BLaER1 (cell line): ENCODE measurements around the gene OR1E2.
"Not testable (repeated sequence)": the region's sequence is repeated elsewhere in the genome, so short reads cannot be mapped to it uniquely, and the experiment has no call there.

Source experiments
- H3K27ac ChIP-seq: shearing (Covaris generic); formaldehyde crosslinking; 2 replicates; pipeline ENCODE4 v1.8.1; 2022
- H3K27me3 ChIP-seq: shearing (Covaris generic); formaldehyde crosslinking; 2 replicates; pipeline ENCODE4 v1.8.1; 2022
- H3K36me3 ChIP-seq: shearing (Covaris generic); formaldehyde crosslinking; 2 replicates; pipeline ENCODE4 v1.8.1; 2022
- H3K4me1 ChIP-seq: shearing (Covaris generic); formaldehyde crosslinking; 2 replicates; pipeline ENCODE4 v1.8.1; 2022
- H3K4me2 ChIP-seq: shearing (Covaris generic); formaldehyde crosslinking; 2 replicates; pipeline ENCODE4 v1.8.1; 2022
- H3K4me3 ChIP-seq: shearing (Covaris generic); formaldehyde crosslinking; 2 replicates; pipeline ENCODE4 v1.8.1; 2022
- H3K9ac ChIP-seq: shearing (Covaris generic); formaldehyde crosslinking; 2 replicates; pipeline ENCODE4 v1.8.1; 2022
- H3K9me3 ChIP-seq: shearing (Covaris generic); formaldehyde crosslinking; 2 replicates; pipeline ENCODE4 v1.8.1; 2022
- H4K20me1 ChIP-seq: shearing (Covaris generic); formaldehyde crosslinking; 2 replicates; pipeline ENCODE4 v1.8.1; 2022
- Cebpa-rat ChIP-seq: shearing (Covaris generic); IDR thresholded peaks from 2 replicates; pipeline ENCODE4 v1.8.1; 2022

OR1E2 gene, protein sequence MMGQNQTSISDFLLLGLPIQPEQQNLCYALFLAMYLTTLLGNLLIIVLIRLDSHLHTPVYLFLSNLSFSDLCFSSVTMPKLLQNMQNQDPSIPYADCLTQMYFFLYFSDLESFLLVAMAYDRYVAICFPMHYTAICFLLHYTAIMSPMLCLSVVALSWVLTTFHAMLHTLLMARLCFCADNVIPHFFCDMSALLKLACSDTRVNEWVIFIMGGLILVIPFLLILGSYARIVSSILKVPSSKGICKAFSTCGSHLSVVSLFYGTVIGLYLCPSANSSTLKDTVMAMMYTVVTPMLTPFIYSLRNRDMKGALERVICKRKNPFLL

DNA sequence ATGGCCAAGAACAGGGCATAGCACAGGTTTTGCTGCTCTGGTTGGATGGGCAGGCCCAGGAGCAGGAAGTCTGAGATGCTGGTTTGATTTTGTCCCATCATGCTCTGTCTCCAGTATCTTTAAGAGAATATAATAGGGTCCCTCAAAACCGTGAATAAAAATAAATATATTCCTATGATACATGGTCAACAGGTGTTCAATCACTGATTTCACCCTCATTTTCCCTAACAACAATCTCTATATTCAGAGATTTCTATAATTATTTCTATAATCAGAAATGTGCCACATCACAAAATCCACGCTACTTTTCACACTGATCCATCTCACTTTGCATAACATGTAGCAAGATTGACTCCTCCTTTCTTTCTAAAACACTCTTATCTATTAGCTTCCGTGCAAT is at the start of gene OR1E2:
TSS of gene OR1E2 (minus strand) at position 101 of the 400 bp plus-strand sequence. CDS start at position 101, 0 bp downstream.
- no peak within 1 kb of the TSS for H3K9ac ChIP-seq
- no peak within 1 kb of the TSS for H3K27ac ChIP-seq
- H3K9me3 ChIP-seq = no peaks in the 10 kb centered on the region

DNA sequence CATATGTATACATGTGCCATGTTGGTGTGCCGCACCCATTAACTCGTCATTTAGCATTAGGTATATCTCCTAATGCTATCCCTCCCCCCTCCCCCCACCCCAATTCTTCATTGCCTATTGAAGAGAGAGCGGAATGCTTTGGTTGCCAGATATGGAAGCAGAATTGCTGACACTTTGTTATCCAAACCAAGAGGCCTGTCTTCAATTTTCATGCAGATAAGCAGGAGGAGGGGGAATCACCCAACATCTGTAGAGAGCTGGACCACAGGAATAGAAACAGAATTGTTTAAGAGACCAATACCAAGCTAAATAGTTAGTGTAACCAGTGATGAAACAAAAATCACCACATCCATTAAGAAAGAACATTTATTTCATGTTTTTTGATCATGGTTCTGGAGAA is 49.2 kb upstream of the OR1E2 start:
- no peak overlapping the region for H3K4me3 ChIP-seq
- H3K9ac ChIP-seq = no peak overlapping the region
- no peaks in the 10 kb centered on the region for H3K4me1 ChIP-seq
- H3K36me3 ChIP-seq = no peaks in the 10 kb centered on the region
- no peak for TF ChIP-seq Cebpa-rat
- no peak overlapping the region for H3K27ac ChIP-seq
- no peaks in the 10 kb centered on the region for H3K9me3 ChIP-seq
- no peak overlapping the region for H3K4me2 ChIP-seq
- no peaks in the 10 kb centered on the region for H3K27me3 ChIP-seq
- no peaks in the 10 kb centered on the region for H4K20me1 ChIP-seq

More for the DNA sequence above, at the start of gene OR1E2:
- H3K4me1 ChIP-seq = no peaks in the 10 kb centered on the region
- no peaks in the 10 kb centered on the region for H3K36me3 ChIP-seq
- no peaks in the 10 kb centered on the region for H3K27me3 ChIP-seq
- H4K20me1 ChIP-seq = no peaks in the 10 kb centered on the region
- TF ChIP-seq Cebpa-rat = no peak
- H3K4me2 ChIP-seq = no peak within 1 kb of the TSS
- no peak within 1 kb of the TSS for H3K4me3 ChIP-seq

DNA sequence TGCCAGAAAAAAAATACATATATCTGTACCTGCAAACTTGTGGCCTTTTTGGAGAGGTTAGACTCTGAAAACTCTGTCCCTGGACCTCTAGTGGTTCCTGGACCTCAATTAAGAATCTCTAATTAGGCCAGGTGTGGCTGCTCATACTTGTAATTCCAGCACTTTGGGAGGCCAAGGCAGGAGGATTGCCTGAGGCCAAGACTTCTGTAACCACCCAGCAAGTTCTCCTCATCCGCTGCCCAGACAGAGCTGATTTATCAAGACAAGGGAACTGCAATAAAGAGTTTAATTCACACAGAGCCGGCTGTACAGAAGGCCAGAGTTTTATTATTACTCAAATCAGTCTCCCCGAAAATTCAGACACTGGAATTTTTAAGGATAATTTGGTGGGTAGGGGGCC is 46.3 kb upstream of the OR1E2 start:
- no peaks in the 10 kb centered on the region for H3K9me3 ChIP-seq
- no peak overlapping the region for H3K4me3 ChIP-seq
- no peaks in the 10 kb centered on the region for H3K4me1 ChIP-seq
- no peak overlapping the region for H3K9ac ChIP-seq
- H3K27me3 ChIP-seq = no peaks in the 10 kb centered on the region
- no peak for TF ChIP-seq Cebpa-rat
- no peaks in the 10 kb centered on the region for H4K20me1 ChIP-seq
- no peaks in the 10 kb centered on the region for H3K36me3 ChIP-seq
- H3K4me2 ChIP-seq = no peak overlapping the region
- no peak overlapping the region for H3K27ac ChIP-seq

DNA sequence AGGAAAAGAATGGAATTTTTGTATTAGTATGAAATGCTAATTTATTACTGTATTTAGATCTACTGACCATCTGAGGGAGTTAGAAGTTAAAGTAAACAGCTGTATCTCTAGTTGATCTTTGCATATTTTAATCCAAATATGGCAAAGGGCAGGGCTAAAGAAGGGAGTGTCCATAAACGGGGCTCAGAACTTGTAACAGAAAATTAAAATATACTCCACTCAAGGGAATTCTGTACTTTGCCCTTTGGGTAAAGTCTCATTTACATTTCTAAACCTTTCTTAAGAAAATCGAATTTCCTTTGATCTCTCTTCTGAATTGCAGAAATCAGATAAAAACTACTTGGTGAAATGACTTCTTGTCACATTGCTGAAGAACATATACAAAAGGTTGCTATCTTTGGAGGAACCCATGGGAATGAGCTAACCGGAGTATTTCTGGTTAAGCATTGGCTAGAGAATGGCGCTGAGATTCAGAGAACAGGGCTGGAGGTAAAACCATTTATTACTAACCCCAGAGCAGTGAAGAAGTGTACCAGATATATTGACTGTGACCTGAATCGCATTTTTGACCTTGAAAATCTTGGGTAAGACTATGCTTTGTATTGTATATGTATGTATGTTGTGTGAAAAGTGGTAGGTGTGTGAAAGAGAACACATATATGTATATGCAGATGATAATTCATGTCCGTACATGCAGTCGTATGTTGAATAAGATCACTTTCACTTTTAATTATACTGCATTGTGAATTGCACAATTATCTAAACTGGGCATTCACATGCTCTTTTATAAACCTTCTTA is 42.4 kb upstream of the OR1E2 start, which contains the start of gene ASPA:
TSS of gene ASPA (plus strand) at position 186 of the 799 bp plus-strand sequence. CDS start at position 349, 163 bp downstream.
- Histone ChIP-seq H3K27me3 (no peaks in the 10 kb centered on the region), H3K9ac (no peak within 1 kb of the TSS), H3K9me3 (no peaks in the 10 kb centered on the region; the same call in 1 of the 2 replicates), H3K36me3 (no peaks in the 10 kb centered on the region), H3K4me3 (no peak within 1 kb of the TSS), H3K4me2 (no peak within 1 kb of the TSS), H3K27ac (no peak within 1 kb of the TSS), H3K4me1 (no peaks in the 10 kb centered on the region), H4K20me1 (no peaks in the 10 kb centered on the region)
- TF ChIP-seq Cebpa-rat = no peak

DNA sequence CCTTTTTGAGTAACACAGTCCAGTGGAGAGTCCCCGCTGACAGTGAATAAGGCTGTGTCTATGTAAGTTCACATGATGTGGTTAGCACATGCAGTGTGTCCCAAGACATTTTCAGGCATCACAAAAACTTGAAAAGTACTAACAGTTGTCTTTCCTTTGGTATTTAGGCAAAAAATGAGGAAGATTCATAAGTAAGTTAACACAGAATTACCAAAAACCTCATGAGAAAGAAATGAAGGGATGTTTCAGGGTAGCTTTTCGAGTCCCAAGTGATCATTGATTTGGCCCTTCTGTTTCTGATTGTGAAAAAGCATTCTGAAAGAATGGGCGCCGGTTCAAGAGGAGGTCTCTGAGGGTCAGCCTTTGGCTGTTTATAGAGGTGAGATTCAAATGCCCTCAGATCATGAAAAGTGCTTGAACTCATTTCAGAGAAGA is 41.6 kb upstream of the OR1E2 start:
- no peaks in the 10 kb centered on the region for H3K36me3 ChIP-seq
- no peak for TF ChIP-seq Cebpa-rat
- no peaks in the 10 kb centered on the region for H4K20me1 ChIP-seq
- H3K4me2 ChIP-seq = no peak overlapping the region
- no peaks in the 10 kb centered on the region for H3K27me3 ChIP-seq
- no peaks in the 10 kb centered on the region for H3K4me1 ChIP-seq
- no peak overlapping the region for H3K4me3 ChIP-seq
- no peak overlapping the region for H3K27ac ChIP-seq
- no peak overlapping the region for H3K9ac ChIP-seq
- H3K9me3 ChIP-seq = no peaks in the 10 kb centered on the region; the same call in 1 of the 2 replicates

DNA sequence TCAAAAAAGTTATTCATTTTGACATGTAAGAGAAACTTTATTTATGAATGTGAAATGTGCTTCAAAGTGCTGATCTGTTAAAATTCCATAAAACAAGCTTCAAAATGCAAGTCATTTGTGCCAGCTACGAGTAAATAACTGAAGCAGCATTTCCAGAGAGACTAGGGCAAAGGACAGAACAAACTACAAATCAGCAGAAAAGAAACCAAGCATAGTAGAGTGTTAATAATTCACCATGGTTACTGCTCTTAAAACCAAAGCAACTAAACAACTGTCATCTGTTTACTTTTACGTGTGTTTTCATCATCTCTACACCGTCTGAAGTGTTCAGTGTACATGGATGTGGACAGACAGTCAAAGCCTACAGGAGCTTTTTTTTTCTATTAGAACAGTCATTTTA is 40.6 kb upstream of the OR1E2 start:
- no peaks in the 10 kb centered on the region for H3K27me3 ChIP-seq
- no peaks in the 10 kb centered on the region; the same call in 1 of the 2 replicates for H3K9me3 ChIP-seq
- H3K4me2 ChIP-seq = no peak overlapping the region
- H4K20me1 ChIP-seq = no peaks in the 10 kb centered on the region
- H3K27ac ChIP-seq = no peak overlapping the region
- TF ChIP-seq Cebpa-rat = no peak
- H3K9ac ChIP-seq = no peak overlapping the region
- no peaks in the 10 kb centered on the region for H3K4me1 ChIP-seq
- H3K4me3 ChIP-seq = no peak overlapping the region
- H3K36me3 ChIP-seq = no peaks in the 10 kb centered on the region

DNA sequence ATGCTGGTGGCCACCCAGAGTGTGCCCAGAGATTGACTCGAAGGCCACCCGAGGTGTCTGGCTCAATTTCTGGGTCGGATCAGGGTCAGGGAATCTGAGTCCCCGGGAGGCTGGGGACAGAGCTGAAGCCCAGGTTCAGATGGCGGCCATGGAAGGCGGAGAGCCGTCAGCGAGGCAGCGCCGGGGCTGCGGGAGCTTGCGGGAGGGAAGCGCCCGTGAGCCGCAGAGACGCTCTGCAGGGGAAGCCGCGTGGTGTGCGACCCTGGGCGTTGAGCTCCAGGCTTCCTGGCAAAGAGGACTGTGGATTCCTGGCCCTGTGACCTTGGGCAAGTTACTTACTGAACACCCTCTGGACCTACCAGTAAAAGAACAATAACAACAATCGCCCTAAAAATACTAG is 38.5 kb upstream of the OR1E2 start:
- Histone ChIP-seq H3K36me3 (no peaks in the 10 kb centered on the region), H3K4me2 (no peak overlapping the region), H3K27me3 (no peaks in the 10 kb centered on the region), H3K27ac (no peak overlapping the region), H3K4me1 (no peaks in the 10 kb centered on the region), H4K20me1 (no peaks in the 10 kb centered on the region), H3K4me3 (no peak overlapping the region), H3K9me3 (no peaks in the 10 kb centered on the region; the same call in 1 of the 2 replicates), H3K9ac (no peak overlapping the region)
- TF ChIP-seq Cebpa-rat = no peak

DNA sequence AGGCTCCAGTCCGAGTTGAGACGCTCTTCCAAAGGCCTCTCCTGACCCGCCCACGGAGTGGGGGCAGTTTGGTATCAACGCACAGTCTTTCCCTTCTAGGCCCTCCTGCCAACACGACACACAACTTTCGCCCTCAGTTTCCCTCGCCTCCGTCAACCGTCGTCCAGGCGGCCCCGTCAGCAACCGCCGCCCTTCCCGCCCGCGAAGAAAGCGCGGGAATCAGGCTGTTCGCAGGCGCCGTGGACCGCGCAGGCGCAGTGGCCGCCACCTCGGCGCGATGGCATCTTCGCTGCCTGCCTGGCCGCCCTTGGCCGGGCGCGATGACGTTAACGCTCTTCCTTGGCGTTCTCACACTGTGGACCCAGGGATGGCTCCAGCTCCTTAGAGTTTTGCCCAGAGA is 38.0 kb upstream of the OR1E2 start, which contains the start of gene SPATA22:
TSS of gene SPATA22 (minus strand) at position 221 of the 400 bp plus-strand sequence. CDS start 2,494 bp downstream, outside the sequence.
- no peaks in the 10 kb centered on the region for H3K36me3 ChIP-seq
- H3K4me2 ChIP-seq = no peak within 1 kb of the TSS
- no peaks in the 10 kb centered on the region for H3K27me3 ChIP-seq
- H3K9ac ChIP-seq = no peak within 1 kb of the TSS
- no peaks in the 10 kb centered on the region for H3K4me1 ChIP-seq
- no peaks in the 10 kb centered on the region; the same call in 1 of the 2 replicates for H3K9me3 ChIP-seq
- no peak for TF ChIP-seq Cebpa-rat
- no peak within 1 kb of the TSS for H3K27ac ChIP-seq
- no peaks in the 10 kb centered on the region for H4K20me1 ChIP-seq
- H3K4me3 ChIP-seq = no peak within 1 kb of the TSS

DNA sequence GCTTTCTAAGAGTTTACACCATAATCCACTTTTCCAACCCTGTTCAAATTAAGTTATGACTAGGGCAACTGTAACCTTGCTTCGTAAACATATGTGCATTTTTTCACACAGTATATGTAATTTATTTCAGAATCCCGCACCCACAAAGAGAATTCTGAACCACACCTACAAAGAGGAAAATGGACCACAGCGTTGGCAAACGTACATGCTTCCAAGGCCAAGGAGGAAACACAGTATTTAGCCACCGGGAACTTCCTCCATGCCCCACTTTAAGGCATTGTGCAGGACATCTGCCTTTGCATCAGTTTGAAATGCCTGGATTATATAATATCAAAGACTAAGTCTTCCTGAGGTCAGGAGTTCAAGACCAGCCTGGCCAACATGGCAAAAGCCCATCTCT is 35.9 kb upstream of the OR1E2 start:
- Histone ChIP-seq H3K4me2 (no peak overlapping the region), H3K27me3 (no peaks in the 10 kb centered on the region), H3K4me3 (no peak overlapping the region), H3K9ac (no peak overlapping the region), H3K27ac (no peak overlapping the region), H3K4me1 (no peaks in the 10 kb centered on the region), H3K9me3 (no peaks in the 10 kb centered on the region; the same call in 1 of the 2 replicates), H4K20me1 (no peaks in the 10 kb centered on the region), H3K36me3 (no peaks in the 10 kb centered on the region)
- no peak for TF ChIP-seq Cebpa-rat

DNA sequence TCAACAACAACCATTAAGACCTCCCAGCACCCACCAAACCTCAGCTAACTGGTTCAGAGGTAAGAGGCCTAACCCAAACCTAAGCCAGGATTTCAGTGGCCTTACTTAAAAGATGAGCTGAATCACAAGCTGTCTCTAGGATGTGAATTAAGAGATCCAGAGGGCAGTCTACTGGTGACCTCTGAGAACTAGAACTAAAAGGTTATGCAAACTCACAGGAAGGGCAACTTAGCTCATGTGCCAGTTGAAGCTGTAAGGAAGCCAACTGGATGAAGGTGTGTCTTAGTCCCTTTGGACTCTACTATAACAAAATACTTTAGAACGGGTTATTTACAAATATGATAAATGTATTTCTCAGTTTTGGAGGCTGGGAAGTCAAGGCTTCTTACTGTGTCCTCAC is 32.7 kb upstream of the OR1E2 start:
- H3K27me3 ChIP-seq, H3K9me3 ChIP-seq, H4K20me1 ChIP-seq, H3K4me2 ChIP-seq, H3K4me3 ChIP-seq, H3K36me3 ChIP-seq, H3K4me1 ChIP-seq, H3K9ac ChIP-seq, H3K27ac ChIP-seq: not testable (repeated sequence)
